ENCODE measurements around the gene DIP2C. TPM values are rescaled to one million over a fixed set of nuclear protein-coding genes. Genes with fewer than 3 reads are reported as not detected.
"Not testable (repeated sequence)": the region's sequence is repeated elsewhere in the genome, so short reads cannot be mapped to it uniquely, and the experiment has no call there.

Gene DIP2C
- polyA plus RNA-seq, 4 donors, result 18.8 to 22.7 (median 20.9) TPM

DNA sequence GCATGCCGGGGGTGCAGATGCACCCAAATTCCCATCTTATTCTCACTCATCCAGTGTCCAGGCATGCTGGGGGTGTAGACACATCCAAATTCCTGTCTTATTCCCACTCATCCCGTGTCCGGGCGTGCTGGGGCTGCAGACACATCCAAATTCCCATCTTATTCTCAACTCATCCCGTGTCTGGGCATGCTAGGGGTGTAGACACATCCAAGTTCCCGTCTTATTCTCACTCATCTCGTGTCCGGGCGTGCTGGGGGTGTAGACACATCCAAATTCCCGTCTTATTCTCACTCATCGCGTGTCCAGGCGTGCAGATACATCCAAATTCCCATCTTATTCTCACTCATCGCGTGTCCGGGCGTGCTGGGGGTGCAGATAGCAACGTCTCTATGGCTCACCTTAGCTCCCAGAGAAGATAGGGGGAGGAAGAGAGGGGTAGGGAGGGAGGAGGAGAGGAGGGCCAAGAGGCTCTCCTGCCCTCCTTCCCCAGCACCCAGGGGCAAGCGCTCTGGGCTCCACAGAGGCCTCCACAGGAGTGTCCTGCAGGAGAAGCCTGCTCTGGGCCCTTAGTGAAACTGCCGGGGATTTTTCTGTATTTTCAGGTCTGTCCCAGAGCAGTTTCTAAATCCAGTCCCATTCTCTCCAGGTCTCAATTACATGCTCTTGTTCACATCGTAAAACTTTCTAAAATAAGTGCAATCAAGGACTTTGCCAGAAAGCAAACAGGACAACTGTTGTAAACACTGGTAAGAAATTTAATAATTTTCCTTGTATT, 210.8 kb downstream of the DIP2C start:
- no peak for DNase-seq (ENCODE audit: low read depth in 4 of 4, low spot score in 3 of 4)

DNA sequence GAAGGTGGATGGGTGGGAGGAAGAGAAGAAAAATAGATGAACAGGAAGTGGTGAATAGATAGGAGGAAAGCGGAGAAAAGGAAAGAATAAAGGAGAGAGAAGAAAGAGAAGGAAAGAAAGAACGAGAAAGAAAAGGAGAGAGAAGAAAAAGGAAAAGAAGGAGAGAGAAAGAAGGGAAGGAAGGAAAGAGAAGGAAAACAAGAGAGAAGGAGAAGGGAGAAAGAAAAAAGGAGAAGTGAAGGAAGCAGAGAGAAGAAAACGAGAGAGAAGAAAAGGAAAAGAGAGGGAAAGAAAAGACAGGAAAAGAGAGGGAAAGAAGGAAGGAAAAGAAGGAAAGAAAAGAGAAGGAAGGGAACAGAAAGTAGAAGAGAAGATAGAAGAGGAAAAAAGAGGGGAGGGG, 211.8 kb downstream of the DIP2C start:
- DNase-seq (ENCODE audit: low read depth in 4 of 4, low spot score in 3 of 4), result no peak

DNA sequence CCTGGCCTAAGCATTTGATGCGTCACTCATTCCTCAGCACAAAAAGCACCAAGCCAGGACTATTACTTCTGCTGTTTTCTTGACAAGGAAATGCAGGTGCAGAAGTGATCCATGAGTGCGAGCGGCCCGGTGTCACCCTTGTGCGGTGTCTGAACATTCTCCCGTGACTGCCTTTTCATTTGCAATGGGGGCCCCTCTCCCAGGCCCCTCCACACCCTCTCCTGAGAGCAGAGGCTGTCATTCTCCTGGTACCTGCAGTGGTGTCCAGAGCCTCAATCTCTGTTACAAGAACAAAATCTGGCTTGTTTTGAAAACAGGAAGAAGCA, 213.1 kb downstream of the DIP2C start:
- no peak for DNase-seq (ENCODE audit: low read depth in 4 of 4, low spot score in 3 of 4)

DNA sequence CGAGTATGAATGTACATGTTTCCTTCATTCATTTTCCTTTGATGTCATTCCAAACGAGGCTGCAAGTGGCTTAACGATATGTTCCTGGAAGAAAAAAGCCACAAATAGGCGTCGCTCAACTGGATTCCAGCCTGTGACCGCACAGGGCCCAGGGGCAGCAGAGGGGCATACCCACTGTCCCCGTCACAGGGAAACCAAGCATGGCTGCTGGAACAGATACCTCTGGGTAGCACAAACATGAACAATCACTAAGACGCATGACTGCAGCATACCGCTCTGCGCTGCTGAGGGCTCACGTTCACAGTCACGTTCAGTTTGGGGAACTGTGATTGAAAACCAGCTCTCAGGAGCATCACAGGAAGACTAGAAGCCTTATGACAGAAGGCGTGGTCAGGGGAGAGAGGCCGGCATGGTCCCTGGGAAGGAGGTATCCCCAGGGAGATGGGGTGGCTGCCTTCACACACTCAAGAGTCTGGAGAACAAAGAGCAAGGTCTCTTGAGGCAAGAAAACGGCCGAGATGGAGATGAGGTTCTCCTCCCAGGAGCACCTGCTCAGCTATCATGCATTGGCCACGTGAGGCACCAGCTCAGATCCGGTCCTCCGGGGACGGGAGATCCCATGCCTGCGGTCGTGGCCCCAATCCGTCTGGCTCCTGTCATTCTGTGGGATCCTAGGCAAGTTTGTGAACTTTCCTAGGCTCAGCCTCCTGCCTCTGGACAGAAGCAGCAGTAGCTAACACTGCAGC, 213.6 kb downstream of the DIP2C start:
- DNase-seq (ENCODE audit: low read depth in 4 of 4, low spot score in 3 of 4), result no peak

DNA sequence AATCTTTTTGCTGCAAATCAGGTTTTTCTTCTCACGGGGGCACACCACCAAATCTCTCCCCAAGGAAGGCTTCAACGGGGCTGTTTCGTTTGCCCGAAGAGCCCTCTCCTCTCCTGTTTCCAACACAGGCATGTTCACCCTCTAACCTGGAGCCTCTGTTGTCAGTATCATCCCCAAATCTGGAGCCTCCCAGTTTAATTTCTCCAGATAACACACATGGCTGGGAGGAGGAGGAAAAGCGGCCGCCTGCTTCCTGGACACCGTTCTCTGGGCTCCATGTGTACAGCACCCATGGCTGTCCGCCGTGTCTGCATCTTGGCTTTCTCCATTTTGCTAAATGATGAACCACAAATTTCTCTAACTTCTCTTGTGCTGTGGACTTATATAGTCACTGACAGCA, 214.5 kb downstream of the DIP2C start:
- DNase-seq (ENCODE audit: low read depth in 4 of 4, low spot score in 3 of 4), result no peak

DNA sequence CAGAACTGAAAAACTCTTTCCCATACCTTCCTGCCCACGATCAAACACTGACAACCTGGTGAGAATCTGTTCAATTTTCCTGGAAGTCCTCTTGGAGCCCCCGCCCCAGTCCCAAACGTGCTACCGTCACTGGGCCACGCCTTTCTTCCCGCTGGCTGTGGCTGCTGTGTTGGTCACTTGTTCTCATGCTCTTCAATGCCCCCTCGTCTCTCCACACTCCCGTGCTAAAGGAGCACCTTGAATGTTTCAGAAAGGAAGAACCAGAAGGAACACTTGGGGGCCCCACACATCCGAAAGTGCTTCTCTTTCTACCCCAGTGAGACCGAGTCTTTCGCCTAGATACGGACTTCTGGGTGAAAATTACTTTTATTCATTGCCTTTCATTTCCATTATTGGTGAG, 215.1 kb downstream of the DIP2C start:
- DNase-seq (ENCODE audit: low read depth in 4 of 4, low spot score in 3 of 4), result no peak

DNA sequence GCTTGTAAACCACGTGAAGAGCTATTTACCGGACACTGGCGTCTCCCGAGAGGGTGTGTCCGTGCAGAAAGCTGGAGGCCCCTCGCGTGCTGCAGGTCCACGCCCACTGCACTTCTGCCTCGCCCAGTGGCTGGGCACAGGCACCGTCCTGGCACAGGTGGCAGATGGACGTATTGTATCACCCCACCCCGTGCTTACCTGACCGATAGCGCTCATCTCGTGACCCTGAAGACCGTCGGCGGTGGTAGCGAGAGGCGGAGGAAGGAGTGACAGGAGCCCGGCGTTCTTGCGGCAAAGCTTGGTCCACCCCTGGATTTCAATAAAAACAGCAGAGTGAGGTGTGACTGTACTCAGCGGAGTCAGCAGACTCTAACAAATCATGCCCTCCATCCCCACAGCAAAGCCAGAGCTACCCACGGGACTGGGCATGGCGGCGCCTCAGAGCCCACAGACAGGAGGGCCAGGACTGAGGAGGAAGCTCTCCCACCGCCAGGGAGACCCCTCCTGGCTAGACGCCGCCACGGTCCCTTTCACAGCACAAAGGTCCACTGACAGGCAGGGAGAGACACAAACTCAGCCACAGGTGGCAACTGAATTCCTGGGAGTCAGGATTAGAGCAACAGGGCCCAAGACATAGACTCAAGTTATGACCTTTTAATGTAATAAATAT, 217.1 kb downstream of the DIP2C start:
- no peak for DNase-seq (ENCODE audit: low read depth in 4 of 4, low spot score in 3 of 4)

DNA sequence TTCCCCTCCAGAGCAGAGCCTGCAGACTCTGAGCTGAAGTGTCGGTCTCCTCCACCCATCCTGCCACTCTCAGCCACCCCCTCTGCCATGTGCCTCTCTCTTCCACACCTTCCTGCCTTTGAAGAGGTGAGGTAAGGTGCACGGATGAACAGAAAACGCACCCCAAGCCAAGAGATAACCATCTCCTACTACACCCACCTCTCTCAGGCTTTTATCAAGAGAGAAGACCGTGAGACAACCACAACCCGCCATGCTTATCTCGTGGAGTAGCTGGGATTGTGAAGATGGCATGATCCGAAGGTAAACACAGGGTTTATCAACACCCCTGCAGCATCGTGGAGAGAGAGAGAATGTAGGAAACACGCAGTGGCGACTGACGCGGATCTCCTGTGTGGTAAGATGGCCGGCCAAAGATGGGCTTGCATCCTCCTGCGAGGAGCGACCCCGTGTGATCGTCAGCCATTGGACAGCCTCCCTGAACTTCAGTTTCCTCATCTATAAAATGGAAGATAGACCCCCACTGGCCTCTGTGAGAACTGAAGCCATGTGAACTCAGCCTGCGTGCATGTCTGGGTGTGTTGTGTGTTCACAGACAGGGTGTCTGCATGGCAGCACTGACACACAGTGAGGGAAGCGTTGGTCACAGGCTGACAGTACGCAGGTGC, 219.0 kb downstream of the DIP2C start:
- no peak for DNase-seq (ENCODE audit: low read depth in 4 of 4, low spot score in 3 of 4)

DNA sequence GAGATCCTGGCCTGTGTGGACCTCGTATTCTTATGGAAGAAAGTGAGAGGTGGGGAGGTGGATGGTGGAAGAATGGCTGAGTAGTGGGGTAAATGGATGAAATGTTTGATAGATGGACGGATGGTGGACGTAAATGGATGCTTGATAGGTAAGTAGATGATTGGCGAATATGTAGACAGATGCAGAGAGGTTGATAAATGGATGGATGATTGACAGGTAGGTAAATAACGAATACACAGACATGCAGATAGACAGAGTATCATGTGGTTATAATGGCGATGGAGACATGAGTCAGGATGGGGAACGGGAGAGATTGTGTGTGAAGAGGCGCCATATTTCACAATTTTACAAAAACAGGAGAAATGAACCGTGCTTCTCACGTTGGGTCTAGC, 219.5 kb downstream of the DIP2C start:
- no peak for DNase-seq (ENCODE audit: low read depth in 4 of 4, low spot score in 3 of 4)

DNA sequence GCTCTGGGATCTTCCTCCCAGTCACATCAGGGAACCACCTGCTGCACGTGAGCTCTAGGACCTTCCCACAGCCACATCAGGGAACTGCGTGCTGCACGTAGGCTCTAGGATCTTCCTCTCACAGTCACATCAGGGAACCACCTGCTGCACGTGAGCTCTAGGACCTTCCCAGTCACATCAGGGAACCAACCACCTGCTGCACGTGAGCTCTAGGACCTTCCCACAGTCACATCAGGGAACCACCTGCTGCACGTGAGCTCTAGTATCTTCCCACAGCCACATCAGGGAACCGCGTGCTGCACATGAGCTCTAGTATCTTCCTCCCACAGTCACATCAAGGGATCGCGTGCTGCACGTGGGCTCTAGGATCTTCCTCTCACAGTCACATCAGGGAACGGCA, 229.7 kb downstream of the DIP2C start:
- DNase-seq (ENCODE audit: low read depth in 4 of 4, low spot score in 3 of 4), result no peak

DNA sequence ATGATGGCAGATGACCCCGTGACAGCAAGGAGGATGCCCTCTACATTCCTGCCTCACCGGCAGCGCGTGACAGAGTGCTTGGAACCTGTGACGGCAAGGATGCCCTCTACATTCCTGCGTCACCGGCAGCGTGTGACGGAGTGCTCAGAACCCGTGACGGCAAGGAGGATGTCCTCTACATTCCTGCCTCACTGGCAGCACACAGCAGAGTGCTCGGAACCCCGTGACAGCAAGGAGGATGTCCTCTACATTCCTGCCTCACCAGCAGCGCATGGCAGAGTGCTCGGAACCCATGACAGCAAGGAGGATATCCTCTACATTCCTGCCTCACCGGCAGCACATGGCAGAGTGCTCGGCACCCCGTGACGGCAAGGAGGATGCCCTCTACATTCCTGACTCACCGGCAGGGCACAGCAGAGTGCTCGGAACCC, 231.0 kb downstream of the DIP2C start:
- peak; percentile 60 to 81 (median 70) for DNase-seq (ENCODE audit: low read depth in 4 of 4, low spot score in 3 of 4)

DNA sequence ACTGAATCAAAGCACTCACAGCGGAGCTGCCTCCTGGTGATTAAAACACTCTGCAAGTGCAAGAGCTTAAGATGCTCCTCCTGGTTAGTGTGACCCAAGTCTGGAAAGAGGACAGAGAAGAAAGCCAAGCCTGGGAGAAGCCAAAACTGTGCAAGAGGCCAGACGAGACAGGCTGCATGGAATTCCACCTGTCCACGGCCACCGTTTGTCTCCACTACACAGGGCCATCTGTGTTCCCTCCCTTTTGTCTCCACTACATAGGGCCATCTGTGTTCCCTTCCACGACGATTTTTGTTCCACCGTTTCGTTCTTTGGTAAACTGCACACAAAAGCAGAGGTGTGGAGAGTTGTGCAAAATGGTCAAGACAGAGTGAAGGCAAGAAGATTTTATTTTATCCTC, 233.0 kb downstream of the DIP2C start:
- DNase-seq (ENCODE audit: low read depth in 4 of 4, low spot score in 3 of 4), result no peak

DNA sequence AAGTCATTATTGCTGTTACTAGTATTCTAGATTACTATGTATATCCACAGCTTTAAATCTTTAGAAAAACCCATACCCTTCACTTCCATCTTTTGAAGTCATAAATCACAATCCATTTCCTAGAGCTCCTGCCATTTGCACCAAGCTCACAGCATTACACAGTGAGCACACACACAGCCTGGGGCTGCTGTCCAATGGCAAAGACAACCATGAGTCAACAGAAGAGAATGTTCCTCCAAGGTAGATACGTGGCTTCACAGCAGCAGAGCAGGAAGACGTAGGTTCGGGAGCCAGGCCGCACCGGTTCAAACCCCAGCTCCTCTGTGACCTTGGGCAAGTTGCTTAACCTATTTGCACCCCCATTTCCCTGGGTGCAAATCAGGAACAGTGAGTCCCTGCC, 234.6 kb downstream of the DIP2C start:
- DNase-seq (ENCODE audit: low read depth in 4 of 4, low spot score in 3 of 4), result no peak

DNA sequence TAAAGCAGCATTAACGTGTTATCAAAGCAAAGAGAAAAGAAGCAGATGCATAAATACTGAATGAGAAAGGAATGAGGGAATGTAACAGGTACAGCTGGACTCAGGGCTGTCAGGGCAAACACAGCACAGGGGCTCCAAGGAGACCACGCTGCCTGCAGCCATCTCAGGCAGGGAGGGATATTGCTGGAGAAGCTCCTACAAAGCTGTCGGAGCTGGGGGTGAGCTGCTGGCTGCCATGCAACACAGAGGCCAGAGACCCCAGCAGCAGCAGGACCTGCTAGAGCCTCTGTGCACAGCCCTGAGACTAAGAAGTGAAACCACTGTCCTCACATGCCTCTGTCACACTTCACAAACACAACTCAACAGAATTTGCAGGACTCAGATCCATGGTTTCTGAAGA, 235.8 kb downstream of the DIP2C start:
- DNase-seq (ENCODE audit: low read depth in 4 of 4, low spot score in 3 of 4), result no peak

DNA sequence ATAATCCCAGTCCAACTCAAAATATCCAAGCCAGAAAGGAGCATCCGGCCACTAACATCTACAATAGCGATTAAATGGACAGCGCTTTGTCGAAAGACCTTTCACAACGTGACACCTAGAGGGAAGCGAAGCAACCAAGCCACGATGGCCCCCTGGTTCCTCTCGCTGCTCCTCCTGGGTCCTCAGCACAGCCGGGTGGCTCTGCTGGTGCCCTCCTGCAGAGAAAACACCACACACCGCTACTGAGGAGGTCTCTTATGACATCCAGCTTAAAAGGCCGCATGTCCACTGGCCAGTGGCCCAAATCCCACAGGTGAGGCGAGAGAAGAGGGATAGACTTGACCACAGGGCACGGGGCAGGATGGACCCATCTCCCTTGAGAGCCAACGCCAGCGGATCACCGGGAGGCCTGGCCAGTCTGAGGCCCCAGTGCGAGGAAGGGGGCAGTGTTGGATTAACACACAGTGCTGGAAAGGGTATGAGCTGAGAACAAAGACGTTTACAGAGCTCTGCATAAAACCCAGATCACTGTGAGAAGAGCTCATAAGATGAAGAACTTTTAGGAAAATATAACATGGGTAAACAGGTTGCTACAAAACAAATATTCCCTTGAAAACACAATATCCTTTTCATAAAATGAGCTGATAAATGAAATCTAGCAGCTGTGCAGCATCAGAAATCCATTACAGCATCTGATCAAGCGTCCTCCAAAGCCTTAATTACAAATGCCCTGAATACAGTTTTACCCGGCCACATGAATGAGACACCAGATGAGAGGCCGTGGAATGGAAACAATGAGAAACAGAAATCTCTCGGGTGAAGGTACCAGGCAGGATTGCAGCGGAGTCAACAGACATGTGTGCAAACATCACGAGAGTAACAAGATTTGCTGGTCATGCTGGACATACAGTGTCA, 236.7 kb downstream of the DIP2C start:
- DNase-seq (ENCODE audit: low read depth in 4 of 4, low spot score in 3 of 4), result no peak

DNA sequence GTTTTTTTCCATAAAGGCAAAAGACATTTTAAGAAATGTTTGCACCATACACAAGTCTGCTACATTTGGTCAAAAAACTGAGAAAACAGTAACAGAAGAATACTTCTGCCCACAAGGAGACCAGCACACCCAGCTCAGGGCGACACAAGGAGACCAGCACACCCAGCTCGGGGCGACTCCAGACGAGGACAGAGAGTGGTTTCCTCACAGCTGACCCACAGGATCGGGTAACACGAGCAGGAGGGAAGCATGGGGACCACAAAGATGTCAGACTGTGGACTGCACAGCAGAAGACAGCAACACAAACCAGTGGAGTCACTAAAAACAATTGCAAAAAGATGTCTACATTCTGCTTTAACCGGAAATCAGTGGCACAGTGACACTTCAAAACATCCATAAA, 237.6 kb downstream of the DIP2C start:
- no peak for DNase-seq (ENCODE audit: low read depth in 4 of 4, low spot score in 3 of 4)

DNA sequence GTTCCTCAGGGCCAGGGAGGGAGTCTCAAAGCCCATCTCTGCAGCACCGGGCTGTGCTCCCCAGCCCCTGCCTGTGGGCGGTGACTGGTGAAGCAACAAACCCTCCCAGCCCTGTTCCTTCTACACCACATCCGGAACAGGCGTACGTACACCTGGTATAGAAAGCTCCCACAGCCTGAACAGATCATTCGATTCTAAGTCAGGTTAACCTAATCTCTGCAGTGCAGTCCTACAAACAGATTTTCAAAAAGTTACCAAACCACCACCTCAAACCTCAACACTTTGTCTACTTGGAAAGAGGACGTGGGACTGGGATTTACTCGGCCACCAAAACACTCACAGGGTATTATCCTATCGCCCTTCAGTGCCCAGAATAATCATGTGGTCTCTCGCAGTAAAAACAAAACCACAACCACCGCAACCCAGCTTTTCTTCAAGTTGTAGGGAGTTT, 238.4 kb downstream of the DIP2C start:
- no peak for DNase-seq (ENCODE audit: low read depth in 4 of 4, low spot score in 3 of 4)

DNA sequence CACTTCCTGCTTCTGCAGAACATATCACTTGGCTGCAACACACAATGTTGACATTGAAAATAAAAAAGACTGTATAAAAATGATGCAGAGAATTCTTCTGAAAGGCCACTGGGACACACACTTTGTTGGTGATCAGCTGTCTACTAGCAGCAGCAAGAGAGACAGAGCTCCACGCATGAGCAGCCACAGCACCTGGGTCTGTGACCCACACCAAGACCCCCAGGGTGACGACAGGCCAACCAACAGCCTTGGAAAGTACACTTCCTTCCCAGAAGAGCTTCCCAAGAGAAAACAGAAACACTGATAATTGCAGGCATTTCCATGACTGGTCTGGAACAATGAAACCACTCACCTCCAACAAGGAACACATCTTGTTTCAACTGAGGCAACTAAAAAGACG, 239.0 kb downstream of the DIP2C start:
- DNase-seq (ENCODE audit: low read depth in 4 of 4, low spot score in 3 of 4), result no peak

DNA sequence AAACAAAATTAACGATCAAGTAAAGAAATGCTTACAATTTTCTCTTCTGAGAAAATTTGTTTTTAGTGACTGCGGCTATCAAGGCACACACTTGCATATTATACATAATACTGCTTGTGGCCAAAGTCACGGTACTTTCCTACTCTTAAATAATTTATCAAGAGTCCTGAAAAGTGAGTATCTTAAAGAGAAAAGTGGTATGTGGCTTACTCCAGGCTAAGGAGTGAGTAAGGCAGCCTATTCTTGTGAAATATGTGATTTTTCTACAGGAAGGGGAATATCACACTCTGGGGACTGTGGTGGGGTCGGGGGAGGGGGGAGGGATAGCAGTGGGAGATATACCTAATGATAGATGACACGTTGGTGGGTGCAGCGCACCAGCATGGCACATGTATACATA, 240.1 kb downstream of the DIP2C start:
- not testable (repeated sequence) for DNase-seq (ENCODE audit: low read depth in 4 of 4, low spot score in 3 of 4)

DNA sequence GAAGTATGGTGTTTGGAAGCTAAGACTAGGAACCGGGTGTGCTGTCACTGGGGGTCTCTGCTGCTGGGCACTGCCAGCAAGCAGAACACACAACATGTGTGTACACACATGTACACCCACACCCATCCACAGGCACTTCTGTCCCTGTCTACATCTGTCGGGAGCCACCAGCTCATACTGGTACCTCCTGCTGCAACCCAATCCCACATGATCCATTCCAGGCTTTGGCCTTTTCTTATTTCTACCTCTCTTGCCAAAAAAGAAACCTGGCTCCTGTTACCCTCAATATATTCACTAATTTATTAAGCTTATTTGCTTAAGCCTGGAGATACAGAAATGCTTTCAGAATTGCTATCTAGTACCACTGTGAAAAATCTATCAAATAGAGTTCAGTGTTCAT, 246.0 kb downstream of the DIP2C start:
- DNase-seq (ENCODE audit: low read depth in 4 of 4, low spot score in 3 of 4), result no peak
